Uterus (tissue), 4 donors: ENCODE results near the gene SFXN5. TPM values are rescaled to one million over a fixed set of nuclear protein-coding genes. Genes with fewer than 3 reads are reported as not detected.

ENCODE experiments used
- DNase-seq, 2 donors: peaks; one replicate each; pipeline ENCODE4 v3.0.0-alpha.2; 2019 to 2020
- H3K27ac ChIP-seq, 2 donors: fragments of 200-600 bp; sonication (generic); 1 replicate in 1 of 2; 2 replicates in 1 of 2; pipeline ENCODE4 v1.5.1; 2016 to 2018
- H3K27me3 ChIP-seq, 2 donors: fragments of 200-600 bp; sonication (generic); one replicate each; pipeline ENCODE4 v1.5.1; 2018 to 2019; ENCODE audit warnings: control low read depth in 1 of 2
- H3K36me3 ChIP-seq, 2 donors: fragments of 200-600 bp; sonication (generic); one replicate each; pipeline ENCODE4 v1.5.1; 2019; ENCODE audit warnings: control low read depth in 1 of 2
- H3K4me1 ChIP-seq, 2 donors: fragments of 200-600 bp; sonication (generic); one replicate each; pipeline ENCODE4 v1.5.1; 2018 to 2019; ENCODE audit warnings: control low read depth in 1 of 2
- H3K4me3 ChIP-seq, 2 donors: fragments of 200-600 bp; sonication (generic); 1 replicate in 1 of 2; 2 replicates in 1 of 2; pipeline ENCODE4 v1.5.1; 2018 to 2019; ENCODE audit warnings: mild to moderate bottlenecking in 1 of 2
- H3K9me3 ChIP-seq, 2 donors: fragments of 200-600 bp; sonication (generic); one replicate each; pipeline ENCODE4 v1.5.1; 2019; ENCODE audit warnings: control low read depth in 1 of 2
- CTCF ChIP-seq, 4 experiments: fragments of 200-600 bp in 2 of 4; fragments of 450-650 bp in 2 of 4; sonication (generic) in 2 of 4; IDR thresholded peaks; one replicate each; pipeline ENCODE4 v1.5.1; 2016 to 2019; ENCODE audit warnings: antibody characterized with exemption in 4 of 4, mild to moderate bottlenecking in 2 of 4, moderate library complexity in 1 of 4
- POLR2A ChIP-seq, 2 donors: fragments of 450-650 bp; IDR thresholded peaks; one replicate each; pipeline ENCODE4 v1.6.1; 2016; ENCODE audit warnings: antibody characterized with exemption in 2 of 2, mild to moderate bottlenecking in 1 of 2, moderate library complexity in 1 of 2
- intact Hi-C: fragments of 100-400 bp; cut with DNase I; formaldehyde crosslinking; loops from one replicate; pipeline ENCODE4 v1.15.1; 2023; ENCODE audit warnings: low total_unique reads
- total RNA-seq, 4 donors: library from RNA; depleted of rRNA in 3 of 4; stranded (reverse); fragments of >200 nt in 3 of 4; gene quantifications; one replicate each; pipeline versions ENCODE4 v1.1.0 to v1.2.4, GENCODE V29; 2014 to 2023
- donor health status: DM: yes; HTN: yes; CAD: no.

Gene SFXN5
- total RNA-seq, 4 donors from 2014 or later = 2.1 to 16.0 (median 10.6) TPM

- Histone ChIP-seq H3K4me3 (no peak overlapping the region), H3K4me1 (no peaks in the 10 kb centered on the region), H3K9me3 (no peaks in the 10 kb centered on the region), H3K36me3 (no peaks in the 10 kb centered on the region), H3K27me3 (no peaks in the 10 kb centered on the region), H3K27ac (no peak overlapping the region)
- no peak for DNase-seq
- TF ChIP-seq POLR2A (IDR thresholded peaks at IDR 0.05) (no peak), CTCF (IDR thresholded peaks at IDR 0.05) (no peak)
- intact Hi-C loops = no loop called here
These were observed 19.7 kb upstream of the SFXN5 start for GRCh38 chr2:73091164-73091563.

- H3K4me1 ChIP-seq = no peaks in the 10 kb centered on the region
These were observed 17.9 kb upstream of the SFXN5 start for GRCh38 chr2:73089270-73090030.

GRCh38 chr2:73088703-73089102 is 17.2 kb upstream of the SFXN5 start:
- intact Hi-C loops = loop anchor here (5.0 kb wide), 2 partner anchors 74 to 89 kb away; no protein-coding TSS in a partner anchor
- Histone ChIP-seq H3K27ac (peak overlapping the region in 1 of 2 donors; percentile 73), H3K9me3 (no peaks in the 10 kb centered on the region), H3K4me3 (no peak overlapping the region), H3K4me1 (no peaks in the 10 kb centered on the region), H3K36me3 (no peaks in the 10 kb centered on the region), H3K27me3 (no peaks in the 10 kb centered on the region)
- DNase-seq = no peak
- TF ChIP-seq POLR2A (IDR thresholded peaks at IDR 0.05) = no peak
- no peak for TF ChIP-seq CTCF (IDR thresholded peaks at IDR 0.05)

More at GRCh38 chr2:73089270-73090030, 17.9 kb upstream of the SFXN5 start:
- Histone ChIP-seq H3K4me3 (no peak overlapping the region), H3K27ac (peak overlapping the region; percentile 61 to 73), H3K9me3 (no peaks in the 10 kb centered on the region), H3K36me3 (no peaks in the 10 kb centered on the region), H3K27me3 (no peaks in the 10 kb centered on the region)
- TF ChIP-seq CTCF (IDR thresholded peaks at IDR 0.05) (no peak), POLR2A (IDR thresholded peaks at IDR 0.05) (no peak)
- intact Hi-C loops = loop anchor here (5.0 kb wide), 2 partner anchors 73 to 88 kb away; no protein-coding TSS in a partner anchor
- peak; percentile 74 to 81 for DNase-seq

- H3K27me3 ChIP-seq = no peaks in the 10 kb centered on the region
- TF ChIP-seq CTCF (IDR thresholded peaks at IDR 0.05) = no peak
- TF ChIP-seq POLR2A (IDR thresholded peaks at IDR 0.05) = no peak
- H3K4me1 ChIP-seq = no peaks in the 10 kb centered on the region
- DNase-seq = no peak
- H3K36me3 ChIP-seq = no peaks in the 10 kb centered on the region
- no peaks in the 10 kb centered on the region for H3K9me3 ChIP-seq
- no peak overlapping the region for H3K4me3 ChIP-seq
- intact Hi-C loops = loop anchor here (5.0 kb wide), 2 partner anchors 74 to 89 kb away; no protein-coding TSS in a partner anchor
- no peak overlapping the region for H3K27ac ChIP-seq
These were observed 16.7 kb upstream of the SFXN5 start for GRCh38 chr2:73088211-73088610.

GRCh38 chr2:73087311-73087710 is 15.8 kb upstream of the SFXN5 start:
- no peaks in the 10 kb centered on the region for H3K4me1 ChIP-seq

More at GRCh38 chr2:73087311-73087710, 15.8 kb upstream of the SFXN5 start:
- Histone ChIP-seq H3K36me3 (no peaks in the 10 kb centered on the region), H3K27ac (no peak overlapping the region), H3K27me3 (no peaks in the 10 kb centered on the region), H3K9me3 (no peaks in the 10 kb centered on the region), H3K4me3 (no peak overlapping the region)
- intact Hi-C loops = loop anchor here (5.0 kb wide), 2 partner anchors 75 to 90 kb away; no protein-coding TSS in a partner anchor
- TF ChIP-seq POLR2A (IDR thresholded peaks at IDR 0.05) (no peak), CTCF (IDR thresholded peaks at IDR 0.05) (no peak)
- no peak for DNase-seq
